GM21447 (cell line): ENCODE measurements around the gene IGFN1.
A peak's percentile ranks its signal among the peaks of the same experiment; 100 is the strongest.

Experiments
- ATAC-seq: cut with Tn5 transposase; IDR thresholded peaks from one replicate; pipeline ENCODE4 v1.9.1; 2021; ENCODE audit not compliant: unreplicated experiment

IGFN1 gene

DNA sequence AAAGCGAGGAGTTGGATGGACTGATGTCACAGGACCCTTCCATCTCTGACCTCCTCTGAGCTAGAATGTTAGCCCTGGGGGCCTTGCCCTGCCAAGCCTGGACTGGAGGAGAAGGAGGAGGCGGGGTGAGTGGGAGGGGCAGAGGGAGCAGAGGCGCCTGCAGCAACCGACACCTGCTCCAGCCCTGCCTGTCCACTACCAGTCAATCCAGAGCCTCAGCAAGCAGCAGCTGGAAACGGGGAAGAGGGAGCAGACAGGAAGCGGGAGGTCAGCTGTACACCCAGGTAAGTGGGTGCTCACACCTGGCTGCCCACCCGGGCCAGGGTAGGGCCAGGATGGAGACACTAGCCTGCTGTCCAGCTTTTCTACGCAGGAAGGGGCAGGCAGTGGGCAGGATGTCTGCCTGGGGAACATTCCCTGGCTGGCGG, at the start of gene IGFN1:
Gene IGFN1 (plus strand): TSS at position 201 of the 428 bp plus-strand sequence. CDS start 2,470 bp downstream, outside the sequence.
- no peak for ATAC-seq

DNA sequence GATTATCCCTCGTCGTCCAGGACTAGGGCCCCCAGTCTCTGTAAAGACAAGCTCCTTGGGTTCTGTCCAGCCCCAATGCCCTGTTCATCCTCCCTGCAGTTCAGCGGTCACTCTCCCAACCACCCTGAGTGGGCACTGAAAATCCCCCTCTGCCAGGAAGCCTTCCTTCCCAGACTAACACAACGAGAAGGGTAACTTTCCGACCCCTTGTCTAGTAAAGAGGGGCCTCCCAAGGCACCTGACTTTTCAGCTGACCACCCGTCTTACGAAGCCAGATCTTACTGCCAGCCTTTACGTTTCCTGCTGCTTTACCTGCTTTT, 49.7 kb upstream of the IGFN1 start:
- ATAC-seq, result no peak

- ATAC-seq, result no peak
These were observed 49.2 kb upstream of the IGFN1 start for GRCh38 chr1:201141418-201141817.

GRCh38 chr1:201142011-201142848, 48.4 kb upstream of the IGFN1 start:
- ATAC-seq, result no peak

DNA sequence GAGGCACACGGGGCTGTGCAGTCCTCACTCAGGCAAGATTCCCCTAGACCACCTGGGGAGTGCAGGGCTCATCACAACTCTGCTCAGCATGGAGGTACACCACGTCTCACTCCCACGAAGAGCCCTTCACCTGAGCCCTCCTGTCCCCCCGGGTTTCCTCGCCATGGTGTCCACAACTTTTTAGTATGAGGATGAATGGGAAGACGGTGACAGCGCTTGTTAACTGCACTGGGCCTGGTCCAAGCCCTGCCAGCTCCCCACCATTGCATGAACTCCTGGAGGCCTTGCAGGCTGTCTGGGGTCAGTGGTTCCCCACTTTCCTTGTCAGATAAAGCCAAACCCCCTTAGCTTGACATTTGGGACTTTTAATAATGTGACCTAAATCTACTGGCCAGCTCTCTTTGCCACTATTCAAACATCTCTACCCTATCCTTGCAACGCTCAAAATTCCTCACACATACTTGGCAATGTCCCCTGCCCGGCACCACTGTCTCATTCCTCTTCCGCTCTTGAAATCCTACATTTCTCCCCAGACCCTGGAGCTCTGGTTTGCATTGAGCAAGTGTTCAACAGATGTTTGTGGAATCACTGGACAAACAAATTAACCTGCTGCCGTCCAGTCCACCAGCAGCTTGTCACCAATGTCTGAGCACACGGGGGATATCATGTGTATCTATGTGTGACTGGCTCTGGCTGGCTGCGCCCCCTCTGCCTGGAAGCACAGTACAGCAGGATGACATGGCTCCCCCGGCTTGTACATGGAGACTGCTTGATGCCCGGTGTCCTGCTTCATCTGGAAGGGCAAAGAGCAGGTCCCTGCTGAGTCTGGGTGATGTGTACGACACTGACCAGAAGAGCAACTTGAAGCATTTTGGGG, 47.5 kb upstream of the IGFN1 start:
- ATAC-seq, result no peak

DNA sequence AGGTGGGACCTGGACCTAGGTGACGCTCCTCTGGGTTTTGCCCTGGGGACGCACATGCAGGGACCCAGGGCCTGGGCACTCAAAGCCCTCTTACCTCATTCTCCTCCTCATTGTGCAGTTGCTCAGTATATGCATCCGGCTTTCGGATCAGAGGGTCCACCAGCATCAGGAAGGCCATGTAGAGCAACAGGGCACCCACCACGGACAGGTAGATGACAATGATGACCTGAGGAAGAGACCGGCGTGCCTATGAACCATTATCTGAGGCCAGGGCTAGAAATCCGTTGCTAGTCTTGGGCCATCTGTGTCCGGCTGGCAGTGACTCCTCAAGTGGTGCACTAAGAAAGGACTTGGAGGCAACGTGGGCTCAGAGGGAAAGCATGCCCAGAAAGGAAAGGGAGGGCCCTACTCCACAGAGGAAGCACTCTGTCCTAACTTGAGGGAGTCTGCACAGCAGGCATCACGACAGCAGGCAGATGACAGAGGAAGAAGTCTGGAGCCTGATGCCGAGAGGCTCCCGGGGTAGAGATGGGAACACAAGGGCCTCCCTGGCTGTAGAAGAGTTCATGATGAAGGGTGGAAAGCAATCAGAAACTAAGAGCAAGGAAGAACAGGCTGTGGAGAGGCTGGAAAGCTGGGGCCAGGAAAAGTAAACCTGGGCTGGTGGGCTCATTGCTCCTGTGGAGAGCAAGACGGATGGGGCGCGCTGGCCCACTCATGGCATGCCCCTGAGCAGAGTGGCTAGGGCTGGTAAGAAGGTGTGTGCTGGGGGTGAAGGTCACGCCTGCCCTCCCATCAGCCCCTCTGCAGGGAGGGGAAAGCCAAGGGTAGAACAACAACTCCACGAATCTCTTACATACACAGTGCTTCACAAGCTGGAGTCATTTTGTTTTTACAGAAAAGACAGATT, 46.6 kb upstream of the IGFN1 start:
- ATAC-seq, result no peak

- ATAC-seq, result no peak
These were observed 45.9 kb upstream of the IGFN1 start for GRCh38 chr1:201144701-201145100.

DNA sequence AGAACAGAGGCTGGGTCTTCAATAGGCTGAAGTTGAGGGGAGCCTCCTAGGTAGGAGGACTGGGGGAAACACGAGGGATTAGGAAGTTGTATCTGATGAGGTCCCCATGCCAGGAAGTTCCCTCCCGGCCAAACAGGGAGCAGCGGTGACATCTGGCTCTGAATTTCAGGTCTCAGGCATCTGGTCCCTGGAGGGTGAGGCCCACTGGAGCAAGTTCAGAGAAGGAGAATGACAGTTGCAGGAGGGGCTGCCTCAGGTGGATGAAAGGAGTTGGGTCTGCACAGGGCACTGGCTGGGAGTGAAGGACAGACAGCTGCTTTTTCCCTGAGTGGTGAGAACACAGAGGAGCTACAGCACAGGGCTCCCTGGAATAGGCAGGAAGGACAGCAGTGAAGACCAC, 45.5 kb upstream of the IGFN1 start:
- no peak for ATAC-seq

DNA sequence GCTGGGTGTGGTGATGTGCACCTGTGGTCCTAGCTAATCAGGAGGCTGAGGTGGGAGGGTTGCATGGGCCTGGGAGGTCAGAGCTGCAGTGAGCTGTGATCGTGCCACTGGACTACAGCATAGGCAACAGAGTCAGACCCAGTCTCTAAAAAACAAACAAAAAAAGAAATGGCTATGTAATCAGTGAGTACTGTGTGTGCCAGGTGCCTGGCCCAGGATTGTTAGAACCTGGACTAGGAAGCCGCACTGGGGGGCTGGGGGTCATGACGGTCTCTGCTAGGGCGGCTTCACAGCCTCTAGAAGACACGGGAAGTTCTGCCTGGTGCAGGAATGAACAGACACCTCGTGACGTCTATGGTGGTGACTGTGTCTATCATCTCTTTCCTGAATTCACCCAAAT, 44.8 kb upstream of the IGFN1 start:
- ATAC-seq, result no peak

DNA sequence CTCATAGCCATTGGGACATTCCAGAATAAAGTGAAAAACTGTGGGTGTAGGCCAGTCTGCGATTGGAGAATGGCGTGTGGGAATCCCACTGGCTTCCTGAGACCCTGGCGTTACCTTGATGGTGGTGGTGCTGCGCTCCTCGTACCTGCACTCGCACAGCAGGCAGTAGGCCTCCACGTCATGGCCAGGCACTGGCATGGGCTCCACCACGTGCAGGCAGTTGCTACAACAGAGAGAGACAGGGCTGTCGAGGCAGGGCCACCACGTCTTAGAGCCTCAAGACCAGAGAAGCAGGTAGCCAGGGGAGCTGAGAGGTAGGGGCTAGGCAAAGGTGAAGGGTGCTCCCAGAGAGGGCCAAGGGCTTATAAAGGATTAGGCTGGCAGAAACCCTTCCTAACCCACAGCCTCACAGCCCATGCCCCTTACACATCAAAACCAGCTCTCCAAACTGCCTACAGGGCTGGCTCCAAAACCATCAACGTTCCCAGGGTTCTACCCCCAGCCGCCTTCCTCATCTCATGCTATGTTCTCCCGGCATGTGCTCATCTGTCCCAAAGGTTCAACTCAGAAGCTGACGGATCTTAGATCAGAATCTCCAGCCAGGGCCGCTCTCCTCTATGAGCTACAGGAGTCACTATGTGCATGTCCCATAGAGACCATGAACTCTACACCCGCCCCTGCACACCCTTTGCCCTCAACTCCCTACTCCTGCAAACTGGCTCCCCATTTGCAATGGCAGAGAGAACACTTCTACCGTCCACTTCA, 43.8 kb upstream of the IGFN1 start:
- no peak for ATAC-seq

GRCh38 chr1:201147396-201148015, 43.1 kb upstream of the IGFN1 start:
- no peak for ATAC-seq

GRCh38 chr1:201149400-201149799, 41.2 kb upstream of the IGFN1 start:
- no peak for ATAC-seq

DNA sequence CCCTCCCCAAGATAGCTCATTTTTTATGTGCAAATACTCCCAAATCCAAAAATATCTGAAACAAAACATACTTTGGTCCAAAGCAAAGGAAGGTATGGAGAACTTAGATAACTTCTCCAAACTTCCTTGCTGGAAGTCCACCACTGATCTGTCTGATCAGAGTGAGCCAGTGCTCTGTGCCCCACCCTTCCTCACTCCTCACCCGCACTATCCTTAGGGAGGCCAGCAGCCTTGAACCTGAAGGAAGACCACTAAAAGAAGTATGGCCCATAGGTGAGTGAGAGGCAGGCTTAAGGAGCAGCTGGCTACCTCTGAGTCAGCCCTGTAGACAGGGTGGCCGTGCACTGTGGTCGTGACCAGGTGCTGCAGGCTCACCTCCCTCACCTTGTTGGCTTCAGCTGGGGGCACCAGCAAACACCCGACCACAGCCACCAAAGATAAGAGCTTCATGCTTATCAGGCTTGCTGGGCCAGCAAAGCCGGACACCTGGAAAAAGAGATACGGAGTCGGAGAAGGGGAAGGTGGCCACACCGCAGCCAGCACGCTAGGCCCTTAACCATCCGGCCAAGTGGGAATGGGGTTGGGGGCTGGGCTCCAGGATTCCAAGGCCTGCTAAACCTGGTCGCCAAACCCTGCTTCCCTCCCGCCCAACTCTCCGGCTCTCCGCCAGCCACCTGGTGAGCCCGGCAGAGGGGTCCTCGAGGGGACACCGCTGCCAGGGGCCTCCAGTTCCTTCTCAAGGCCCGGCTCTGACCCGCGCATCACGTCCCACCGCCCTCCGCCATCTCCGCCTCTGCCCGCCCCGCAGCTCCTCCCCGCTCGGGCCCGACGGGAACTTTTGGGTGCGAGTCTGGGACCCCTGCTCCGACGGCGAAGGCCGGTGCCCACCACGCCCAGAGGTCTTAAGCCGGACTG, 36.9 kb upstream of the IGFN1 start:
- peak; percentile 75 for ATAC-seq

DNA sequence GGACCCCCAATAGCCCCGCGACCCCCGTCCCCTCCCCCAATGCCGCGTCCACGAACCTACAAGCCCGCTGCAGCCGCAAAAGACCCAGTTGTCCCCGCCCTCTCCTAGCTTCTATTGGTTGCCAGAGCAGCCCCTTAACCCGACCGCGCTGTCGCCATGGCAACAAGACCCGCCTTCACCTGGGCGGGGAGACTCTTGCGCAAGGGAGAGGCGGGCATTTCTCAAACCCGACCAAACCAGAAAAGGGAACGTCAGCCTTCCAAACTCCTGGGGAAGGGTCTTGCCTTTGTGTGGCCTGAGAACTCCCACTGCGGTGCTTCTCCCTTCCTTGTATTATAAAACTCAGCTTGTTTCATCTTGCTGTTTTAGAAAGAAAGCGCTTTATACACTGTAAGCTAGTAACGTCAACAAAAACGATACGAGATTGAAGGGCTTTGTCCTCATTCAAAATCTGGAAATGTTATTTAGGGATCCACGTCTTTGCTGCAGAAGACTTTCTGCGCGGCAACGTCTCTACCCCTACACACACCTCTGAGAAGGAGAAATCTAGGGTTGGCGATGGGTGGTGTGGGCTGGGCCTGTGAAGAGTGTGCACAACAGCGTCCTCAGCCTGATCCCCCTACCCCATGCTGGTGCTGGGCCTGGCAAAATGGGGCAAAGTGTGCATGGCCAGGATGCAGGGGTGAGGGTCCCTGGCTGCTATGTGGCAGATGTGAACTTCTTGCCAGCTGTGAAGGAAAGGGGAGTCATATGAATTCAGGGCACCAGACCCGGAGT, 36.0 kb upstream of the IGFN1 start, which contains the start of gene TMEM9:
Gene TMEM9 (minus strand): TSS at position 86 of the 777 bp plus-strand sequence. CDS start 551 bp downstream, outside the sequence.
- ATAC-seq, result peak; percentile 99

DNA sequence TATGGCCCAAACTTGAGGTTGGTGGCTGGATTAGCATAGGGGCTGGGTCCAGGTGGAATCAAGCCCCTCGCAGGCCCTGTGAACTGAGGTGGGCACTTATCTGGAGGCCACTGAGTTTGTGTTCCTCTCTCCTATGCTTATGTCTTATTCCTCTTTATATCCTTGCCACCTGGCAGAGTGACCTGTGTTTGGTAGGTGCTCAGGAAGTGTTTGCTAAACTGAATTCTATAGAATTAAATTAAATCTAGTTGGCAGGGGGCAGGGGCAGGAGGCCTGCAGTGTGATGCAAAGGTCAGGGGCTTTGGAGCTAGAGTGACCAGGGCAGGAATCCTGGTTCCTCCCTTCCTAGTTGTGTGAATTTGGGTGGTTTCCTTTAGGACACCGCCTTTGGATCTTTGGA, 35.3 kb upstream of the IGFN1 start:
- ATAC-seq, result no peak

- ATAC-seq, result no peak
These were observed 34.3 kb upstream of the IGFN1 start for GRCh38 chr1:201156346-201156745.

GRCh38 chr1:201156819-201157218, 33.8 kb upstream of the IGFN1 start:
- no peak for ATAC-seq

GRCh38 chr1:201157949-201158348, 32.7 kb upstream of the IGFN1 start:
- ATAC-seq, result no peak
